SK-N-DZ (cell line): ENCODE results near the gene DDX3X.

ENCODE experiments used
- DNase-seq: peaks from one replicate; pipeline ENCODE4 v3.0.0-alpha.2; 2015; ENCODE audit warnings: low spot score

DDX3X gene

GRCh38 chrX:41327341-41327740 lies 6.6 kb upstream of the DDX3X start:
- no peak for DNase-seq

GRCh38 chrX:41329101-41329500 lies 4.9 kb upstream of the DDX3X start:
- no peak for DNase-seq

- no peak for DNase-seq
These were observed 2.0 kb upstream of the DDX3X start for GRCh38 chrX:41332005-41332404.

GRCh38 chrX:41332408-41333002 lies 1.5 kb upstream of the DDX3X start:
- DNase-seq, result no peak

GRCh38 chrX:41333003-41333743 lies 789 bp upstream of the DDX3X start:
- DNase-seq, result peak; percentile 93

GRCh38 chrX:41334363-41335197 lies 618 bp downstream of the DDX3X start:
- DNase-seq, result peak; percentile 79

GRCh38 chrX:41335198-41335957 lies 1.4 kb downstream of the DDX3X start:
- peak; percentile 15 for DNase-seq

- no peak for DNase-seq
These were observed 2.0 kb downstream of the DDX3X start for GRCh38 chrX:41335958-41336331.

- DNase-seq, result no peak
These were observed 2.5 kb downstream of the DDX3X start for GRCh38 chrX:41336447-41336846.

GRCh38 chrX:41337140-41337539 lies 3.2 kb downstream of the DDX3X start:
- DNase-seq, result no peak

- DNase-seq, result no peak
These were observed 4.5 kb downstream of the DDX3X start for GRCh38 chrX:41338436-41338835.

- DNase-seq, result no peak
These were observed 5.2 kb downstream of the DDX3X start for GRCh38 chrX:41339148-41339547.

- no peak for DNase-seq
These were observed 10.1 kb downstream of the DDX3X start for GRCh38 chrX:41344053-41344452.

- no peak for DNase-seq
These were observed 13.2 kb downstream of the DDX3X start for GRCh38 chrX:41347186-41347585.

- DNase-seq, result no peak
These were observed 14.6 kb downstream of the DDX3X start for GRCh38 chrX:41348551-41348950.

GRCh38 chrX:41350150-41350975 lies 16.4 kb downstream of the DDX3X start:
- DNase-seq, result no peak

- DNase-seq, result no peak
These were observed 17.1 kb downstream of the DDX3X start for GRCh38 chrX:41350976-41351569.

GRCh38 chrX:41351923-41352322 lies 18.0 kb downstream of the DDX3X start:
- DNase-seq, result no peak

GRCh38 chrX:41352329-41352838 lies 18.4 kb downstream of the DDX3X start:
- DNase-seq, result no peak

- no peak for DNase-seq
These were observed 20.0 kb downstream of the DDX3X start for GRCh38 chrX:41353985-41354384.
